Sigmoid colon (tissue), 4 donors: ENCODE results near the gene MKNK1.
A peak's percentile ranks its signal among the peaks of the same experiment; 100 is the strongest.

Experiments
- CTCF ChIP-seq, 4 experiments: fragments of 450-650 bp in 3 of 4; fragments of 200-600 bp in 1 of 4; IDR thresholded peaks; one replicate each; pipeline ENCODE4 v1.5.1; 2016 to 2019; ENCODE audit warnings: antibody characterized with exemption in 4 of 4, mild to moderate bottlenecking in 3 of 4, moderate library complexity in 2 of 4
- EP300 ChIP-seq, 4 donors: sonication (generic); formaldehyde crosslinking; IDR thresholded peaks; one replicate each; pipeline ENCODE4 v1.6.1; 2017; ENCODE audit warnings: antibody characterized with exemption in 4 of 4
- POLR2A ChIP-seq, 2 donors: fragments of 450-650 bp; IDR thresholded peaks; one replicate each; pipeline ENCODE4 v1.6.1; 2016; ENCODE audit warnings: antibody characterized with exemption in 2 of 2, mild to moderate bottlenecking in 2 of 2, moderate library complexity in 2 of 2
- POLR2AphosphoS5 ChIP-seq, 4 donors: sonication (generic); formaldehyde crosslinking; IDR thresholded peaks; one replicate each; pipeline ENCODE4 v1.6.1; 2017; ENCODE audit warnings: antibody characterized with exemption in 4 of 4

GRCh38 chr1:46527474-46528296, 76.4 kb downstream of the MKNK1 start:
- TF ChIP-seq CTCF (IDR thresholded peaks at IDR 0.05) (peak; percentile 74 to 93 (median 85)), POLR2A (IDR thresholded peaks at IDR 0.05) (no peak), POLR2AphosphoS5 (IDR thresholded peaks at IDR 0.05) (no peak), EP300 (IDR thresholded peaks at IDR 0.05) (no peak)
